ENCODE results near the gene UBA3. TPM values are rescaled to one million over a fixed set of nuclear protein-coding genes. Genes with fewer than 3 reads are reported as not detected.

The UBA3 gene
- total and polyA plus RNA-seq, 2 donors (not counting 3 experiments of a cell fraction or from before 2014, with no cell fraction given): 39.4 to 84.6 TPM

DNA sequence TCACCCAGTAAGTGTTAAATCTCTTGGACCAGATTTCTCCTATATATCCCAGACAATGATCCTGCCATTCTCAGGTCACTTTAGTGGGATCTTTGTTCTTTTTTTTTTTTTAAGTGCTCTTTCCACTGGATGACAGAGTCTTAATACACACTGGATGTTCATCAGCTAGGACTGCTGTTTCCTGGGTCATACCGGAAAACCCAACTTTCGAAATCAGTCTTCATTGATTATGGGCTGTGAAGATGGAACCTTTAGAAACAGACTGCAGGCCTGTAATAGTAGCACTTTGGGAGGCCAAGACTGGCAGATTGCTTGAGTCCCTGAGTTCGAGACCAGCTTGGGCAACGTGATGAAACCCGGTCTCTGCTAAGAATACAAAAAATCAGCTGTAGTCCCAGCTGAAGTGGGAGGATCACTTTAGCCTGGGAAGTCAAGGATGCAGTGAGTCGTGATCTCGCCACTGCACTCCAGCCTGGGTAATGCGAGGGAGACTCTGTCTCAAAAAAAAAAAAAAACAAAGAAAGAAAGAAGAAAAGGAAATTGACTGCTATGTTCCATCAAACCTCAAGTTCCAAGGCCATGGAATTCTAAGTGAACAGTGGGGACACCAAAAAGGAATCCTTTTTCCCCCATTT lies 69.0 kb downstream of the UBA3 start:
- Histone ChIP-seq H3K4me1 (ENCODE audit: control insufficient read depth, extremely low read depth, insufficient read depth, low read length) (peaks cover 48% of the 10 kb centered on the region), H3K36me3 (ENCODE audit: control insufficient read depth in 2 of 2, extremely low read depth in 1 of 2, insufficient read depth in 2 of 2, low read length in 2 of 2) (peaks cover 6 to 10% of the 10 kb centered on the region in 2 experiments), H3K9me1 (replicated peaks; ENCODE audit: control insufficient read depth, extremely low read depth, insufficient read depth, low read length) (no peaks in the 10 kb centered on the region), H3K4me2 (ENCODE audit: insufficient read depth, low read length) (peak overlapping the region; percentile 92), H2AFZ (ENCODE audit: low read depth, low read length) (no peak overlapping the region), H3K79me2 (ENCODE audit: control insufficient read depth, insufficient read depth, low read length) (peaks cover 12% of the 10 kb centered on the region), H3K9me3 (replicated peaks; ENCODE audit: control insufficient read depth, insufficient read depth, low read length) (no peaks in the 10 kb centered on the region), H3K9ac (replicated peaks; ENCODE audit: extremely low read depth, insufficient read depth, low read length) (peak overlapping the region; percentile 98), H3K27ac (ENCODE audit: insufficient read depth, low read depth, low read length) (peak overlapping the region; percentile 97), H3K27me3 (ENCODE audit: control insufficient read depth in 2 of 2, insufficient read depth in 2 of 2, low read length in 2 of 2) (no peaks in the 10 kb centered on the region), H3K4me3 (replicated peaks in 1 of 3; ENCODE audit: insufficient read depth in 1 of 3, low read depth in 1 of 3, low read length in 3 of 3) (peak overlapping the region in 1 of 3 experiments; percentile 76), H4K20me1 (replicated peaks; ENCODE audit: control insufficient read depth, extremely low read depth, insufficient read depth, low read length) (no peaks in the 10 kb centered on the region)
- FAIRE-seq: no peak
- ChIA-PET CTCF (no interaction called here), POLR2A (interaction anchor here (0.6 kb wide), 1 partner anchor 23 kb away, joined by 4 read pairs; no protein-coding TSS in a partner anchor)
- TF ChIP-seq EZH2 (IDR thresholded peaks at IDR 0.05; ENCODE audit: borderline replicate concordance, low read depth, low read length, severe bottlenecking): no peak
- TF ChIP-seq POLR2AphosphoS5 (IDR thresholded peaks at IDR 0.05; ENCODE audit: insufficient read depth, low read depth, low read length): no peak
- TF ChIP-seq GATA2 (IDR thresholded peaks at IDR 0.05; ENCODE audit: insufficient read depth, insufficient read length, low read depth, low read length): no peak
- TF ChIP-seq MYC (IDR thresholded peaks at IDR 0.05; ENCODE audit: low read depth, low read length): no peak
- no peak for TF ChIP-seq POLR2A (IDR thresholded peaks at IDR 0.05; ENCODE audit: low read depth, low read length)
- no peak for TF ChIP-seq JUN (IDR thresholded peaks at IDR 0.05; ENCODE audit: borderline replicate concordance, insufficient read depth, insufficient read length, low read depth)
- TF ChIP-seq, protein P1, sequence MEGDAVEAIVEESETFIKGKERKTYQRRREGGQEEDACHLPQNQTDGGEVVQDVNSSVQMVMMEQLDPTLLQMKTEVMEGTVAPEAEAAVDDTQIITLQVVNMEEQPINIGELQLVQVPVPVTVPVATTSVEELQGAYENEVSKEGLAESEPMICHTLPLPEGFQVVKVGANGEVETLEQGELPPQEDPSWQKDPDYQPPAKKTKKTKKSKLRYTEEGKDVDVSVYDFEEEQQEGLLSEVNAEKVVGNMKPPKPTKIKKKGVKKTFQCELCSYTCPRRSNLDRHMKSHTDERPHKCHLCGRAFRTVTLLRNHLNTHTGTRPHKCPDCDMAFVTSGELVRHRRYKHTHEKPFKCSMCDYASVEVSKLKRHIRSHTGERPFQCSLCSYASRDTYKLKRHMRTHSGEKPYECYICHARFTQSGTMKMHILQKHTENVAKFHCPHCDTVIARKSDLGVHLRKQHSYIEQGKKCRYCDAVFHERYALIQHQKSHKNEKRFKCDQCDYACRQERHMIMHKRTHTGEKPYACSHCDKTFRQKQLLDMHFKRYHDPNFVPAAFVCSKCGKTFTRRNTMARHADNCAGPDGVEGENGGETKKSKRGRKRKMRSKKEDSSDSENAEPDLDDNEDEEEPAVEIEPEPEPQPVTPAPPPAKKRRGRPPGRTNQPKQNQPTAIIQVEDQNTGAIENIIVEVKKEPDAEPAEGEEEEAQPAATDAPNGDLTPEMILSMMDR (IDR thresholded peaks at IDR 0.05; ENCODE audit: extremely low read depth in 1 of 2, insufficient read depth in 1 of 2, low read depth in 1 of 2, low read length in 2 of 2): no peak
- TF ChIP-seq, protein P2, sequence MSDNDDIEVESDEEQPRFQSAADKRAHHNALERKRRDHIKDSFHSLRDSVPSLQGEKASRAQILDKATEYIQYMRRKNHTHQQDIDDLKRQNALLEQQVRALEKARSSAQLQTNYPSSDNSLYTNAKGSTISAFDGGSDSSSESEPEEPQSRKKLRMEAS (IDR thresholded peaks at IDR 0.05; ENCODE audit: insufficient read depth, insufficient read length): no peak
- no peak for TF ChIP-seq FOS (IDR thresholded peaks at IDR 0.05; ENCODE audit: borderline replicate concordance, insufficient read depth, low read length)
- intact Hi-C loops (cut with micrococcal nuclease): no loop called here
- DNase-seq (ENCODE audit: low read depth, low spot score): peak; percentile 24
- BruUV-seq (replicated peaks): no TSS peak
- dilution Hi-C loops (cut with MboI; ENCODE audit: extremely low pct_ligation_motif_present, low sequenced_read_pairs): no loop called here

All from endothelial cell of umbilical vein (primary cell).